Hindlimb muscle (tissue), 1 donor: ENCODE results near the gene BTRC. TPM values are rescaled to one million over a fixed set of nuclear protein-coding genes. Genes with fewer than 3 reads are reported as not detected.
A peak's percentile ranks its signal among the peaks of the same experiment; 100 is the strongest.

Source experiments
- DNase-seq: peaks from one replicate; pipeline ENCODE4 v3.0.0-alpha.2; 2013
- polyA plus RNA-seq: library from polyadenylated mRNA; unstranded; fragments of 120-200 nt; gene quantifications from one replicate; pipeline ENCODE4 v1.2.1, GENCODE V29; 2013; ENCODE audit not compliant: insufficient read length

BTRC gene
- polyA plus RNA-seq, 1 donor, result 29.5 TPM

GRCh38 chr10:101446071-101446470 lies 92.1 kb downstream of the BTRC start:
- no peak for DNase-seq

GRCh38 chr10:101446947-101447346 lies 93.0 kb downstream of the BTRC start:
- DNase-seq, result no peak

DNA sequence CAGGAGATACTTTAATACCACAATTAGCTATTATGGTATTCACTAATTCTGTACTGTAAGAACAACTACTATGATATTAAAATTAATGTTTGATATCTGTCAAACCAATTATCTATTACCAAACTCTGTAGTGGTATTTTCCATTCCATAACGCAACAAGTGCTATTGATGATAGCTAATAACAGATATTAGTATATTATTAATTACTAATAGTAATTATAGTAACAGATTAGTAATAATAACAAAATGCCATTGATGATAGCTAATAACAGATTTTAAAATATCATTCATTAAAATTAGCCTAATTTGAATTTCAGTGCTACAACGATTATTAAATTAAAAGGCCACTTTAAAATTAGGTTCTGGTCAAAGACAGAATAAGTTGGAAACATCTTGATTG lies 93.5 kb downstream of the BTRC start:
- DNase-seq, result no peak

DNA sequence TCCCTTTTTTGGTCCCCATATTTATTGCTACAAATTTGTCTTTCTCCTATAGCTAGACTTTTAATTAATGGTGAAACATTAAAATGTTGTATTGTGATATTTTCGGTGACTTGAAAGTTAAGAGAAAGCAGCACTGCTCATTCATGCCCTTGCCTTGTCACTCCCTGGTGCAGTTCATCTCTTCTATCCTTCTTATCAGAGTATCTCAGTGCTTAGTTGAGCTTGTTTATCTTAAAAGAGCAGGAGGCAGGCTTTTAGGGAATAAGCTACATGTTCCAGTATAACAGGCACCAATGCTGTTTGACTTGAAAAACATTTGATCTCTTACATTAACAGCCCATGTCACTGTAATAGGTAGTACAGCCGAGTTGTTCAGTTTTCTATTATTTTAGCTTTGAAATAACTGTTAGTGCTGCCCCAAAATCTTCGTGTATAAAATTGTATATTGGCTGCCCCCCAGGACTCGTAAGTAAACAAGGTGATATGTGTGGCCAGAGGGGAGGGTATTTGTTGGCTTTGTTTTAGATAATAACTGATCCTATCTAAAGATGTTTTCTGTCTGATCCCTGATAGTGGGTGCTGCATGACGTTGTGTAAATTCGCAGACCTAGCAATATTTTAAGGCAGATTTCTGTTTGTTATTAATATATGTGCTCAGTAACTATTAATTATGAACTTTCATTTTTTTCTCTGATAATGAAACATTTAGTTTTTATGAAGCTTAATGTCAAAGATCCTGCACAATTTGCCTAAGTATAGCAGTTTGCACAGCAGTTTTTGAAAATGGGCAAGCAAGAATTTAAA lies 96.5 kb downstream of the BTRC start:
- no peak for DNase-seq

DNA sequence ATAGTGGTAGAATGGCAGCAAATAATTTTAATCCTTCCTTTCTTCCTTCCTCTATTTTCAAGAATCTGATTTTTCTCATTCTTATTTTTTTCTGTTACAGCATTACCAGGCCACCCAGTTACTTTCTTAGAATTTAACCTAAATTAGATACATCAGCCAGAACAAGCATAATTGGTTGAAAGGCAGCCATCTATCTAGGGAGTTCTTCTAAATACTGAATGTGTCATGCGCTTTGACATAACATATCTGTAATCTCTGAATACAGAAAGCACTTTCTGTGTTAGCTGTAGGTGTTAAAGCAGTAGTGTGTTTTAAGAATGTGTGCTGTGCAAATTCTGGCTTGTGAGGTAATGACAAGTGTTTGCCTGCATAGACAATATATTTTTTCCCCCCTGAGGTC lies 97.3 kb downstream of the BTRC start:
- no peak for DNase-seq

- DNase-seq, result no peak
These were observed 97.7 kb downstream of the BTRC start for GRCh38 chr10:101451667-101452069.

DNA sequence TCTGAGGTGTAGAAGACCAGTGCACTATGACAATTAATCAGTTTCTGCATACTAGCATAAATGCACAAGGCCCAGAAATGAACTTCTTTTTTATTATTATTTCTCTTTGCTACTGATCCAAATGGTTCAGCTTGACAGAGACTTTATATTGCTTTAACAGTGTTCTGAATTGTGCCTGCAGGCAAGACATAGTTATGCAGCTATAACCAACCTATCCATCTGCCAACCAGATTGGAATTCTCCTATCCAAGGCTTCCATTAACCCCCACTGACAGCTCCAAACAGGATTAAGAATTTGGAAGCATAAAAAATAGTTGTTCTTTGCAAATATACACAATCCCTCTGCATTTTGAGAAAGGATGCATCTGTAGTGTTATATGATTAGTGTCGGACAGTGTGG lies 98.2 kb downstream of the BTRC start:
- DNase-seq, result no peak

DNA sequence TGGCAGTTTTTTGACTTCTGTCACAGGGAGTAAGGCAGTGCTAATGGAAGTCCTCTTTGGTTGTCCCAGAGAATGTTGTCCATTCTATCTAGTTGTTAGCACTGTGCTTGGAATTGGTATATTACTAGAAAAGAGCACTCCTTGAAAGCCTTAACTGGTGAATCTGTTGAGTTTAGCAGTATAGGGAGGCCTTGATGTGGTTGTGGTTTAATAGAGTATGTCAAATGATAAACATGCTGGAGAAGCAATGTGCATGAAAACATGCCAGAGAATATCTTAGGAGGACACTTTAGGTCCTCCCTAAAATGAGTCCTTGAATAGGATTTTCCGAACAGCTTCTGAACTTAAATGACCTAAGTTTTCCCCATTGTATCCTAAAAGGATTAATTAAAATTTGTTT lies 98.6 kb downstream of the BTRC start:
- DNase-seq, result no peak

GRCh38 chr10:101453318-101453717 lies 99.4 kb downstream of the BTRC start:
- DNase-seq, result no peak

- no peak for DNase-seq
These were observed 100.1 kb downstream of the BTRC start for GRCh38 chr10:101453791-101454718.

GRCh38 chr10:101458869-101459268 lies 104.9 kb downstream of the BTRC start:
- DNase-seq, result no peak

DNA sequence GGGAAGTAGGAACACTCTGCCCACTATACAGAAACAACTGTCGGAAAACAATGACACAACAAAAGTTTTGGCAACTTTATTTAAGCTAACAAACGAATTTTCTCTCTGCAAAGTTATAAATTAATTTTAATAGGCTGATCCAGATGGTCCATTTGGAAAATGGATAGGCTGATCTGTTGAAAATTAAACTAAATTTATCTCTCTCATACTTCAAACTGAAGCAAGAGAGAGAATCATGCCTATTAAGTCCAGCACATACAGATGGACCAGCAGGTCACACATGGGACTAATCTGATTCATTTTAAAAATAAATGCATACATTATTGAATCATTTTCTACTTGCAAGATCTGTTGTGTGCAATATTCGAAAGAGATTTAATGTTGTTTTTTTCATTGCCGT lies 110.1 kb downstream of the BTRC start:
- DNase-seq, result no peak

DNA sequence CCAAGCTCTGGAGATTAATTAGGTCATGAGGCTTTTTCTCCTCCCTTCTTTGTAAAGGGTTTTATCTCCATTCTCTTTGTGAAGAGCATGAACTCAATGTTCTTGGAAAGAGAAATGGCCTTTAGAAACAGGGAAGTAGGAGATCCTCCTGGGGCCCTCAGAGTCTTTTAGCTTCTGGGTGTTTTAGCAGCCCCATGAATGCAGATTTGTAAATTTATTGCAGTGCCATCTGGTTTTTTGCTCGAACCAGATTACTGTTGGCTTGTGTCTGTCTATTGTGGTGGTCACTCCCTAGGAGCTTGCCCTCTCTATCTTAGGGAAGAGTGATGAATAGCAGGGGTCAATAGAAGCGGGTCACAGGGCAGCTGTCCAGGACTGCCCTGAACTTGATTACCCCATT lies 110.6 kb downstream of the BTRC start:
- no peak for DNase-seq

DNA sequence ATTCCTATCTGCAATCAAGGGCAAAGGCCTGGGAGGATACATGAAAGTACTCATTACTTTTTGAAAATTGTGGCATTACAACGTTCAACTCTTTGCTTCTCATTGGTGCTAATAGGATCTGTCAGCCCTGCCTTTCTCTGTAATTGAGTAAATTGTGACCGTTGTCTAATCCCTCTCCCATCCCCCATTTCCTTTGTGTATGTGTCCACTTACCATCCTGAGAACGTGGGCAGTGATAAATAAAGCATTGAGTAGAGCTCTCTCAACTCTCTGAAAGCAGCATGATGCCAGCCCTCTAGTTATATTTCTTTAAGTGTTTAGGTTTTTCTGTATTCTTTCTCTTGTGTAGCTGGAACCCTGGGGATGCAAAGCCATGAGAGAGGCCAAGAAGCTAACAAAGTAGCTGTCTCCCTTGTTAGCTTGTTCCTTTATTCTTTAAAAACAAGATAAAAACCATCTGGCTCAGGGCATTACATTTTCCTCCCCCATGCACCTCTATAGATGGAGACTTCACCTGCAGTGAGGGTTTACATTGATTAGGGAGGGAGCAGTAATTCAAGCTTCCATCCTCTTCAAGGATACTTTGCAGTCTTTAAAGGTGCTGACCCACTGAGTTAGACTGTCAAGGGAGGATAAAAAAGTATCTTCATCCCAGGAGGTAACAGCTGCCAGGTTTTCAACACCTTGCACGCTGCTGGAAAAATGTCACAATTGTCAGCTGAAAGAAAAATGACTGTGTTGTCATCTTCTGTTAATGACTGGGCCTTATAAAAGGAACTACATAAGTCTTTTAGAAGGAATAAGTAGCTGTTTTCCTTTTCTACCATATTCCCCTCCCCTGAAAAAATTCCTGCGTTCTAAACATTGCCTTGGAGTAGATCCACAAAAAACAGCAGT lies 112.3 kb downstream of the BTRC start:
- DNase-seq, result no peak

DNA sequence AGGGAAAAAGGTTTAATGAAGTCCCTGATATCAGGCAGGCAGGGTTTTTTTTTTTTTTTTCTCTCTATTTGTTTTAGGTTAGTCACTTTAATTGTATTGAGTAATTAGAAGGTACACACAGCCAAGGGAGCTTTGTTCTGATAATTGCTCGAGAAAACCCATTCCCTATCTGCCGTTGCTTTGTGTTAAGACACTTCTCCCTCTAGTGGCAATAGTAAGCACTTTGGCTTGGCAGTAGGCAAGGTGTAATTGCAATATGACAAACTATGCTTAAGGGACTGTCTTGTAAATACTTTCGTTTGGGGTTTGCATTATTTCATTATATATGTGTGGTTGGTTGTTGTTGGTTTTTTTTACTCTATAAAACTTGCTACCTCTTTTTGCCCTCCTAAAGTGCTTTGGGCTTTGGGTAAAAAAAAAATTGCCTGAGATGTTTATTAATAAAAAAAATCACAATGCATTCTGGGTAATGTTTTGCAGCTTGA lies 113.4 kb downstream of the BTRC start:
- DNase-seq, result peak; percentile 33

GRCh38 chr10:101468159-101468558 lies 114.2 kb downstream of the BTRC start:
- no peak for DNase-seq

GRCh38 chr10:101476383-101476782 lies 122.4 kb downstream of the BTRC start:
- DNase-seq, result no peak

GRCh38 chr10:101478956-101479355 lies 125.0 kb downstream of the BTRC start:
- no peak for DNase-seq

DNA sequence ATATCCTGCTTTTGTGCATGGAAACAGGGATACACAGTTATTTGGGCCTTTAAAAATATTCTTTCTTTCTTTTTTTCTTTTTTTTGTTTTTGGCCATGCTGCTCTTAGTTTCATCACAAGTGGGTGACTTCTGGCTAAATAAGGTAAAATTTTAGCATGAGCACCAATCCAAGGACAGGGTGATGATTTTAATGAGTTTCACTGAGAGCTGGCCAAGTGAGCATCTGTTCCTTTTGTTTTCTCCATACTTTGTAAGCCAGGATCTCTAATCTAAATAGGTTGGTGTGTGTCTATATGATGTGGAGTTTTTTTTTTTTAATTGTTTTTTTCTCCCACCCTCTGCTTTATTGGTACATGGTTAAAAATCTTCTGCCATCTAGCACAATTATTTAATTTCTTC lies 127.3 kb downstream of the BTRC start:
- no peak for DNase-seq

GRCh38 chr10:101482568-101482967 lies 128.6 kb downstream of the BTRC start:
- no peak for DNase-seq

GRCh38 chr10:101484175-101484745 lies 130.3 kb downstream of the BTRC start:
- no peak for DNase-seq

DNA sequence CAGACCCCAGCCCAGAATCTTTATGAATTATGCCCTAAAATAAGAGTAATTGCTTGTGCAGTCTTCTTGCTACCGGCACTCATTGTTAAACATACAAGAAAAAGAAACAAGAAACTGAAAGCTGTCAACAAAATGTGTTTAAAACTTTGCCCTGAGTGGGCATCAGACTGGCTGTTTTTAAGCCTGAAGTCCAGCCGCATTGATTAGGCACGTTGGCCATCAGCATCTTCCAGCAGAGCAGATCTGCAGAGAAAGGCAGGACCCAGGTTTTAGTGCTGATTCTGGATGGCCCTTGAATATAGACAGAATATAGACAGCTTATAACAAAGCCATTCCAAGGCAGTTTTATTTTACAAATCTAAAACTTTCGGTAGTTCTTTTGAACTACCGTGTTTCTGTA lies 131.2 kb downstream of the BTRC start:
- DNase-seq, result no peak
